ENCODE measurements around the gene GUCA2A.
"Not testable (repeated sequence)": the region's sequence is repeated elsewhere in the genome, so short reads cannot be mapped to it uniquely, and the experiment has no call there.

Gene GUCA2A, protein sequence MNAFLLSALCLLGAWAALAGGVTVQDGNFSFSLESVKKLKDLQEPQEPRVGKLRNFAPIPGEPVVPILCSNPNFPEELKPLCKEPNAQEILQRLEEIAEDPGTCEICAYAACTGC

GRCh38 chr1:42164551-42165420 lies at the start of gene GUCA2A:
TSS of gene GUCA2A (minus strand) at chr1:42164745. CDS start at chr1:42164712, 33 bp downstream.
- DNase-seq, result no peak

GRCh38 chr1:42211224-42211623 lies 46.7 kb upstream of the GUCA2A start:
- DNase-seq, result no peak

- no peak for DNase-seq
Measured at GRCh38 chr1:42210421-42211133, 46.0 kb upstream of the GUCA2A start.

DNA sequence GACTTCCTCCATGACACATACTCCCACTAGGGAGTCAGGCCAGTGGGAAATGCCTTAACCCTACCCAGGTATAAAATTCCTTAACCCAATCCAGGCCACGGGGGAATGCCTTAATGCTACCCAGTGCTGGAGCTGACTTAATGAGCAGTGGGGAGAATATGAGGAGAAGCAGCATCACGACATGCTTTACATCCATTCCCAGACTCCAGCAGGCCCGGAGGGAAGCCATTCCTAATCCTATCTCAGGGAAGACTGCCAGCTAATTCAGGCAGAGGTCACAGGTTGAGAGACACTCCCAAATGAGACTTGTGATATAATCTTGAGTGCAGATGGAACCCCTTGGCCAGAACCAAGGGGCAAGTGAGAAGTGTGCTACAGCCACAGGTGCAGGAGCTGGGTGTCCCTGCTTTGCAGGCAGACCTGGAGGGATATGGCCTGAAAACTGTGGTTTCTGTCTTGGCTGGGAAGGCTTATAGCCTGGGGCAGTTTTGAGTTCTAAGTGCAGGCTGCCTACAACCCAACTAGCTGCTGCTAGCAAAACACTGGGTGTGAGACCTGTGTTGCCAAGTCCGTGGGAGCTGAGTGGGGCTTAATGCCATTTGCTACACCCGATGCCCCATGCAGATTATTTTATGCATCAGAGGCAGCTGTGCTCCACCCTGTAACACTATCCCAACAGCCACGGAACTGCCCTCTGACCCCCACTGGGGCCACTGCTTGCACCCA lies 45.1 kb upstream of the GUCA2A start:
- DNase-seq, result no peak

DNA sequence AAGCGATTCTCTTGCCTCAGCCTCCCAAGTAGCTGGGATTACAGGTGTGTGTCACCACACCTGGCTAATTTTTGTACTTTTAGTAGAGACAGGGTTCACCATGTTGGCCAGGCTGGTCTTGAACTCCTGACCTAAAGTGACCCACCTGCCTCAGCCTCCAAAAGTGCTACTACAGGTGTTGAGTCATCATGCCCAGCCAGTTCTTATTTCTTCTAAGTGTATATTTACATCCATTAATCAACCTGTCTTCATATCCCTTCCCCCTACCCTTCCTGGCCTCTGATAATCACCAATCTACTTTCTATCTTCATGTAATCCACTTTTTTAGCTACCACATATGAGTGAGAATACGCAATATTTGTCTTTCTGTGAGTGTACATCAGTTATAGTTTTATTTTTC lies 42.4 kb upstream of the GUCA2A start:
- DNase-seq, result not testable (repeated sequence)

DNA sequence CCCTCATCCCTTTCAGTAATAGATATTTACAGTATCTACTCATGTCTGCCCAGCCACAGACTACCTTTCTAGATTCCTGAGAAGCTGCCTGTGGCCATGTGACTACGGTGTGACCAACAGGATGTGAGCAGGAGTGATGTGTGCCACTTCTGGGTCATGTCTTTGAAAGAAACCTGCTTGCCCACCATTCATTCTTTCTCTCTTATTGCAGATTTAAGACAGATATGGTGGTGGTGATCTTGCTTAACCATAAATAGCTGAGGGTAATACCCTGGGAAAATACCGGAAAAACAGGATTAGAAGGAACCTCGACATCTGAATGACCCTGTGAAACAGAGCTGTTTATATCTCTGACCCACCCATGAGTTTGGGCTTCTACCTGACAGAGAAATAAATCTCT lies 41.6 kb upstream of the GUCA2A start:
- no peak for DNase-seq

GRCh38 chr1:42201986-42202385 lies 37.4 kb upstream of the GUCA2A start:
- DNase-seq, result no peak

GRCh38 chr1:42198251-42198650 lies 33.7 kb upstream of the GUCA2A start:
- no peak for DNase-seq

DNA sequence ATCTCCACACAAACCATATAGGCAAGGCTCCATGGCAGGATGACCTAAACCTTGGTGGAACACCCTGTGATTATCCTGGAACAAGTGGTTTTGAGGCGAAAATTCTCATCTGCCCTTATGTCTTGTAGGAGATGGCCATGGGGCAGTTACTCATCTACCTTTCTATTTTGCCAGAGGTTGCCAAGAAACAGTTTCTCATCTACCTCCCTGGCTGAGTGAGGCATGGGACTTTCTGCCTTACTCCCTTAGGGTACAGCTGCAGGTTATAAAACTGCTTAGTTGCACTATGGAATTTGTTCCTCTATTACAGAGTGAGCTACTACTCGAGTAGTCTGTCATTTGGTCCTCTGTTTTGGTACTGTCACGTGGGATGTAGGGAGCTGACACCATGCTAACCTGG lies 31.3 kb upstream of the GUCA2A start:
- DNase-seq, result no peak

DNA sequence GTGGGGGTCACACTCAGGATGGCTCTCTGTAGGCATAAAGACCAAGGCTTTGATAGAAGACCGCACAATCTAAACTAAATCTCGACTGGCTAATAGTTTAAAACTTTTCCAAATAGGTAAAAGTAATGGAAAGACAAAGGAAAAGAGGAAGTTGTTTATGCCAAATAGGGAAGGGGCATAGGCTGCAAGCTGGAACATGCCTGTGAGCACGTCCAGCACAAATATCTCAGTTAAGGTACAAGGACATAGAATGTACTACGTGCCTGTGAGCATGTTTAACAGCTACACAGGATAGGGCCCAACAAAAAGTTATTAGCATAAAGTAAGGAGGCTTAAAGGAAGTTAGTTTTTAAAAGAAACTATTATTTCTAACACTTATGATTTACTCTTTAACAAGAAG lies 27.6 kb upstream of the GUCA2A start:
- no peak for DNase-seq

DNA sequence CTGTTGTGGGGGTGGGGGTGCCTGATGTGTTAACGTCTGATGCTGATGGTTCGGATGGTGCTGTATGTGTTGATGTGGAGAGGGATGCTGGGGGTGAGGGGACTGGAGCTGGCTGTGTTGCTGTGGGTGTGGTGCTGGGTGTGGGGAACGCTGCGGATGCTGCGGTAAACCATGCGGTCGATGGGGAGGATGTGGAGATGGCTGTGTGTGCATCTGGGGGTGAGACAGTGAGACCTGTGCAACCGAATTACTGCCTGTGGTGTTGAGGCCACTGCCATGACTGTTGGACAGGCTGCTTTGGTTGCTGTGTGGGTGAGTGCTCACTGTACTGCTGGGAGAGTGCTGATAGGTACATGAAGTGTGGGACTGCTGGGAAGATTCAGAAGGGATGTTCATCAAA lies 26.8 kb upstream of the GUCA2A start:
- no peak for DNase-seq

DNA sequence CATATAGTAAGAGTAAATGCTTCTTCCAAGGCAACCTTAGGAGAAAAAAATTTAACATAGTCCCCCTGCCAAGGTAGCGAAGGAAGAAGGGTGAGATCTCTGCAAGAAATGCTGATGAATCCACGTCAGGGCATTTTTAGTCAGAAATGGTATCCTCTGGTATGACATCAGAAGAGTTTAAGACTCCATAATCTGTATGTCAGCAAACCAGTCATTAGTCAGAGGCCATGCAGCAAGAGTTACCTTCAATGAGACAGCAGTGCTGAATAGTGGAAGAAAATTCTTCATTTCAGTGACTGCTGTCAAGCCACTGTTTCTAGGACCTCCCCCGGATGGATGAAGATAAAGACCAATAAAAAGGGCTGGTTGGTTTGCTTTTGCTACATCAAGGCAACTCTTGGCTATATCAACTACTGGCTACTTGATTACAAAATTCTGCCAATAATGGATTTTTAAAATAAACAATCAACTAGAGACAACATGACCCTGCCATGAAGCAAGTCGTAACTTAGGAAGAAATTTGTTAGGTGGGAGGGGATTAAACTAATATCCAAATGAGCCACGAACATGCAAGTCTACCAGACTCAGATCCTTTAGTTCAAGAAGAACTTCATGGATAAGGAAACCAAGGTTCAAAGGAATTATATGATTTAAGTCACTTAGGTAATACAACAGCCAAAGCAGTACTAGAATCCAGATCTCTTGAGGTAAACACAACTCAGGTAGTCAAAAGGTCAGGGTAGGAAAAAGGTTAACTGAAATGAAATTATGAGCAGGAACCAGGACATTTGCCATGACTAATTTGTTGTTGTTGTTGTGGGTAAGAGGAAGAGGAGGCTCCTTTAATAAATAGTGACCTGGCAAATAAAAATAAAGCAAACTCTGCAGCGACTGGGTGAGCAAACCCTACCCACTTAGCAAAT lies 25.6 kb upstream of the GUCA2A start:
- DNase-seq, result no peak

- no peak for DNase-seq
Measured at GRCh38 chr1:42186152-42186551, 21.6 kb upstream of the GUCA2A start.

DNA sequence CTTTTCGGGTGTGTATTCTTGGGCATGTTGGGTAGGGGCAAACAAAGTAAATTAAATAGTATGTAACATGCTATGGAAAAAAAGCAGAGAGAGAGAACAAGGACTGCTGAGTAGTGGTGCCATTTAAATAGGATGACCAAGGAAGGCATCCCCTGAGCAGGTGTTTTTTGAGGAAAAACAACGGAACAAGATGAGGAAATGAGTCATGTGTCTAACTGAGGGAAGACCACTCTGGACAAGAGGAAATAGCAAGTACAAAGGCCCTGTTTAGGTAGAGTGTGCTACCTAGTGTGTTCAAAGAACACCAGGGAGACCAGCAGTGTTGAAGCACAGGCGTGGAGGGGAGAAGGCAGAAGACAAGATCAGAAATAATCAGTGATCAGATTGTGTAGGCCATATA lies 20.1 kb upstream of the GUCA2A start:
- DNase-seq, result no peak

- no peak for DNase-seq
Measured at GRCh38 chr1:42183957-42184268, 19.4 kb upstream of the GUCA2A start.

DNA sequence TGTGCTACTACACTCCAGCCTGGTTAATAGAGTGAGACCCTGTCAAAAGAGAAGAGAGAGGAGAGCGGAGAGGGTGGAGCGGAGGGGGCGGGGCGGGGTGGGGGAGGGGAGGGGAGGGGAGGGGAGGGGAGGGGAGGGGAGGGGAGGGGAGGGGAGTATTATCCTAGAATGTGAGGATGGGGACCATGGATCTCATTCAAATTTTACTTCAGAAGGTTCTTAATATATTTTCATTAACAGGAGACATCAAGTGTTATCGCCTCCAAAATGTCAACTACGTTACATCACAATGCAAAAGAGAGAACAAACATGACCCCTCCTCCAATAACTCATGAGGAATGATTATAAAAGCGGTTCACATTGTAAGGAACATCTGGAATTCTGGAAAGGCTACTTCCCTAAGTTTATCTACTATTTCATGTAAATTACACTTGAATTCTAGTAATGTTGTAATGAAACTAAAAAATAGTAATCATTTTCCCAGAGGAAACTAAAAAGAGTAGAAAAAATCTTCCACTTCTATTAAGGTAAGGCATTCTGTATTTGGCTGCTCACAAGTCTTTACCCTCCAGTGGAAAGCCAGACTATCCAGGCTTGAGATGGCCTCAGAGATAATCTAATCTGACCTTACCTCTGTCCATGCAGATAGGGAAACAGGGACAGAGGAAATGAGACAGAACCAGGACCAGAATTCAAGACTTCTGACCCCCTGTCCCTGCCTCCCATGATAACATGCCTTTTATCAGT lies 18.8 kb upstream of the GUCA2A start:
- no peak for DNase-seq

- no peak for DNase-seq
Measured at GRCh38 chr1:42181687-42182086, 17.1 kb upstream of the GUCA2A start.

GRCh38 chr1:42179900-42180329 lies 15.4 kb upstream of the GUCA2A start:
- no peak for DNase-seq

GRCh38 chr1:42179275-42179674 lies 14.7 kb upstream of the GUCA2A start:
- no peak for DNase-seq

GRCh38 chr1:42178249-42178648 lies 13.7 kb upstream of the GUCA2A start:
- DNase-seq, result no peak

- no peak for DNase-seq
Measured at GRCh38 chr1:42177541-42177981, 13.0 kb upstream of the GUCA2A start.

All from DMS 273 treated with DMSO at 0.1 percent for 48 hours (cell line).